Chondrocyte (in vitro differentiated cells): Measurements from ENCODE around the gene AK3. TPM values are rescaled to one million over a fixed set of nuclear protein-coding genes. Genes with fewer than 3 reads are reported as not detected.

Experiments
- DNase-seq: peaks from one replicate; pipeline ENCODE4 v3.0.0; 2021; ENCODE audit warnings: mixed read lengths, low spot score
- H3K27ac Mint-ChIP-seq: one replicate; pipeline ENCODE4 v1.8.0; 2021; ENCODE audit warnings: mild to moderate bottlenecking, moderate library complexity, mixed read lengths; ENCODE audit not compliant: unreplicated experiment
- H3K27me3 Mint-ChIP-seq: 2 replicates; pipeline ENCODE4 v1.8.0; 2021; ENCODE audit warnings: low read depth, mixed read lengths
- H3K36me3 Mint-ChIP-seq: 2 replicates; pipeline ENCODE4 v1.8.0; 2021; ENCODE audit warnings: low read depth, mixed read lengths
- H3K4me1 Mint-ChIP-seq: 2 replicates; pipeline ENCODE4 v1.8.0; 2021; ENCODE audit warnings: low read depth, mild to moderate bottlenecking, mixed read lengths
- H3K4me3 Mint-ChIP-seq: one replicate; pipeline ENCODE4 v1.8.0; 2021; ENCODE audit warnings: mild to moderate bottlenecking, moderate library complexity, mixed read lengths; ENCODE audit not compliant: unreplicated experiment
- H3K9me3 Mint-ChIP-seq: 2 replicates; pipeline ENCODE4 v1.8.0; 2021; ENCODE audit warnings: low read depth, mixed read lengths
- total RNA-seq: library from RNA; stranded (reverse); gene quantifications from 3 replicates; pipeline ENCODE4 v1.2.1, GENCODE V29; 2021
- TF ChIP-seq, protein P1 (sequence below): fragments of 200-600 bp; sonication (generic); IDR thresholded peaks from 2 replicates; pipeline ENCODE4 v1.5.0; 2021; ENCODE audit warnings: antibody characterized with exemption, mild to moderate bottlenecking, moderate library complexity

Gene AK3
- total RNA-seq, 1 donor from 2014 or later, result 39.7 TPM

DNA sequence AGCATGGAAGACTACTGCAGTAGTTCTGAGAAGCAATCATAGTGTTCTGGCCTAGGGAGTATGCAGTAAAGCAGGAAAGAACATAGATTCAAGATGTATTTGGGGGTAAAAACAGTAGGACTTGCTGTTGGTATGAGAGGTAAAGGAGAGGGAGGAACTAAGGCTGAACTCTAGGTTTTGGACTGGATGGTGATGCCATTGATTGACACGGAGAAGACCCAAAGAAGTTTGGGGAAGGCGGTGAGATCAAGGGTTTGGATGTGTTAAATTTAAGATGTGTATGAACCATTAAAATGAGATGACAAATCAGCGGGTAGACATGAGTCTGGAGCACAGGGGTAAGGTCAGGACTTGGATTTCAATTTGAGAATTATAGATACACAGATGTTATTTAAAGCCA is 63.6 kb downstream of the AK3 start:
- no peaks in the 10 kb centered on the region for H3K36me3 Mint-ChIP-seq
- H3K27me3 Mint-ChIP-seq, result no peaks in the 10 kb centered on the region
- H3K4me1 Mint-ChIP-seq, result peaks cover 14% of the 10 kb centered on the region
- no peak for DNase-seq
- no peak overlapping the region for H3K4me3 Mint-ChIP-seq
- no peak overlapping the region for H3K27ac Mint-ChIP-seq
- no peaks in the 10 kb centered on the region for H3K9me3 Mint-ChIP-seq
- TF ChIP-seq, protein P1, sequence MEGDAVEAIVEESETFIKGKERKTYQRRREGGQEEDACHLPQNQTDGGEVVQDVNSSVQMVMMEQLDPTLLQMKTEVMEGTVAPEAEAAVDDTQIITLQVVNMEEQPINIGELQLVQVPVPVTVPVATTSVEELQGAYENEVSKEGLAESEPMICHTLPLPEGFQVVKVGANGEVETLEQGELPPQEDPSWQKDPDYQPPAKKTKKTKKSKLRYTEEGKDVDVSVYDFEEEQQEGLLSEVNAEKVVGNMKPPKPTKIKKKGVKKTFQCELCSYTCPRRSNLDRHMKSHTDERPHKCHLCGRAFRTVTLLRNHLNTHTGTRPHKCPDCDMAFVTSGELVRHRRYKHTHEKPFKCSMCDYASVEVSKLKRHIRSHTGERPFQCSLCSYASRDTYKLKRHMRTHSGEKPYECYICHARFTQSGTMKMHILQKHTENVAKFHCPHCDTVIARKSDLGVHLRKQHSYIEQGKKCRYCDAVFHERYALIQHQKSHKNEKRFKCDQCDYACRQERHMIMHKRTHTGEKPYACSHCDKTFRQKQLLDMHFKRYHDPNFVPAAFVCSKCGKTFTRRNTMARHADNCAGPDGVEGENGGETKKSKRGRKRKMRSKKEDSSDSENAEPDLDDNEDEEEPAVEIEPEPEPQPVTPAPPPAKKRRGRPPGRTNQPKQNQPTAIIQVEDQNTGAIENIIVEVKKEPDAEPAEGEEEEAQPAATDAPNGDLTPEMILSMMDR, result no peak

DNA sequence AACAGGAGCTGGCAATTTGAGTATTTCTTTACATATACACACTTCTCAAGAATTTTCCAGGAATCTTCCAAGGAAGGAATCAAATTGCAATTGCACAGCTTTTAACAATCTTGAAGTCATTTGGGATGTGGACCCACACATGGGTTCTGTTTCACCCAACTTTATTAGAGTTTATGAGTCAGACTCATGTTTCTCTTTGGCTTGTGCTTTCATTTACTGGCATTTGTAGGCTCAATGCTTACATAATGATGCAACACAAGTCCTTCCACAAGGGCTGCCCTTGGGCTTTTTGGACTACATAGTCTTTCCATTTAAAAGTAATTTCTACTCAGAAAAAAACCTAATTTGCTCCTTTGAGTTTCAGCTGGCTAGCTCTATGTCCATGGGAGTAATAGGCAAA is 66.2 kb downstream of the AK3 start:
- H3K27me3 Mint-ChIP-seq, result no peaks in the 10 kb centered on the region
- H3K4me3 Mint-ChIP-seq, result no peak overlapping the region
- H3K27ac Mint-ChIP-seq, result no peak overlapping the region
- TF ChIP-seq, protein P1, result peak; percentile 9
- no peaks in the 10 kb centered on the region for H3K9me3 Mint-ChIP-seq
- H3K4me1 Mint-ChIP-seq, result peaks cover 14% of the 10 kb centered on the region
- H3K36me3 Mint-ChIP-seq, result no peaks in the 10 kb centered on the region
- no peak for DNase-seq

DNA sequence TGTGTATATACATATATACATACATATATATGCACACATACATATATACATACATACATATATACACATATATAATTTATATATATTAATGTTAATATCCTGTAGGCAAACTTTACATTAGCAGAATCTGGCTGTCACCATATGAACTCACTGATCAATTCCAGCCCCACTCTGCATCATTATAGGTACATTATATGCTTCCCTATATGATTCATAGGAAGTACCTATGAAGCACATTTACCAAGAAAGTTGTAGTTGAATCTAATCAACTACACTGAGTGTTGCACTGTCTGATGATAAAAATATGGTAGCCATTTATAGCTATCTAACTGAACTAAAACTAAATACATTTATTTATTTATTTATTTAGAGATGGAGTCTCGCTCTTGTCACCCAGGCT is 69.3 kb downstream of the AK3 start:
- no peaks in the 10 kb centered on the region for H3K36me3 Mint-ChIP-seq
- H3K4me1 Mint-ChIP-seq, result peaks cover 14% of the 10 kb centered on the region
- H3K27me3 Mint-ChIP-seq, result no peaks in the 10 kb centered on the region
- no peak overlapping the region for H3K4me3 Mint-ChIP-seq
- no peaks in the 10 kb centered on the region for H3K9me3 Mint-ChIP-seq
- no peak overlapping the region for H3K27ac Mint-ChIP-seq
- DNase-seq, result no peak
- TF ChIP-seq, protein P1, result no peak

DNA sequence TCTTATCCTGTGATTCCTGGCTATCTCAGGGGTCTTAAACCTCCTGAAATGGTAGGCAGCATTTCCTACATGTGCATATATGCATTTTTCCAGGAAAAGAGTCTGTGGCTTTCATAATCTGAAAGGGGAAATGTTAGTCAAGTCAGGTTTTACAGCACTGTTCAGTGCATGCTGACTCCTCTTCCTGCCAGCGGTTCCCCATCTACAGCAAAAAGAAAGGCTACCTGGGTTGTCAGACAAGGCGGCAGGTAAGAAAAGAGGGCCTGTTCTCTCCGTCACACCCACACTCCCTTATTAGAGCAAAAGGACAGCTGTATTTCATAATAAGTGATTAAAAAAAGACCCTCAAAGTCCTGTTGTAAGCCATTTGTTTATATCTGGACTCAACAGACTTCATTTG is 70.4 kb downstream of the AK3 start:
- no peak overlapping the region for H3K4me3 Mint-ChIP-seq
- H3K27me3 Mint-ChIP-seq, result no peaks in the 10 kb centered on the region
- TF ChIP-seq, protein P1, result no peak
- no peak for DNase-seq
- H3K4me1 Mint-ChIP-seq, result peaks cover 21% of the 10 kb centered on the region
- H3K36me3 Mint-ChIP-seq, result no peaks in the 10 kb centered on the region
- H3K9me3 Mint-ChIP-seq, result no peaks in the 10 kb centered on the region
- no peak overlapping the region for H3K27ac Mint-ChIP-seq

DNA sequence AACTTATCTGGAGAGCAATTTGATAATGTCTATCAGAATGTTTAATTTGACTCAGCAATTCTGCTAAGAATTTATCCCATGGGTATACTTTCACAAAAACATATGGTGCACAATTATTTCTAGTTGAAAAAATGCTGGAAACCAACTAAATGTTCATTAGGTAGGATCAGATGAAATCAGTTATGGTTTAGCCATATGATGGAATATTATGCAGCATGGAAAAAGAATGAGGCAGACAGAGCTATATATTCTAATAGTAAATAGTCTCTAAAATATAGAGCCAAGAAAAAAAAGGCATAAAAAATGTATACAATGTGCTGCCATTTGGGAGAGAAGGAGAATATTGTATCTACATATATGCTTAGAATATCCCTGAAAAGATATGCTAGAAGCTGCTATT is 71.1 kb downstream of the AK3 start:
- Mint-ChIP-seq H3K4me3 (no peak overlapping the region), H3K27me3 (no peaks in the 10 kb centered on the region), H3K27ac (no peak overlapping the region), H3K4me1 (peaks cover 19% of the 10 kb centered on the region), H3K9me3 (no peaks in the 10 kb centered on the region), H3K36me3 (no peaks in the 10 kb centered on the region)
- no peak for DNase-seq
- TF ChIP-seq, protein P1, result no peak
